Trophoblast cell (in vitro differentiated cells and primary cell): ENCODE data around the gene FLNA.

Experiments
- DNase-seq, 2 donors: peaks; one replicate each; pipeline ENCODE4 v3.0.0-alpha.2; 2016
- H2AFZ ChIP-seq: 2 replicates; pipeline ENCODE4 v1.6.1; 2013; ENCODE audit warnings: low read length, moderate library complexity, mild to moderate bottlenecking; ENCODE audit not compliant: insufficient read depth, poor library complexity
- H2AK5ac ChIP-seq: 2 replicates; pipeline ENCODE4 v1.6.1; 2013; ENCODE audit warnings: mild to moderate bottlenecking, low read length
- H2BK120ac ChIP-seq: 2 replicates; pipeline ENCODE4 v1.6.1; 2013; ENCODE audit warnings: low read length, mild to moderate bottlenecking, moderate library complexity; ENCODE audit not compliant: insufficient read depth, poor library complexity
- H2BK12ac ChIP-seq: 2 replicates; pipeline ENCODE4 v1.6.1; 2013; ENCODE audit warnings: mild to moderate bottlenecking, low read length, moderate library complexity
- H2BK5ac ChIP-seq: 2 replicates; pipeline ENCODE4 v1.6.1; 2013; ENCODE audit warnings: low read length, low read depth, moderate library complexity, mild to moderate bottlenecking; ENCODE audit not compliant: poor library complexity
- H3K14ac ChIP-seq: 2 replicates; pipeline ENCODE4 v1.6.1; 2013; ENCODE audit warnings: mild to moderate bottlenecking, low read length
- H3K18ac ChIP-seq: 2 replicates; pipeline ENCODE4 v1.6.1; 2013; ENCODE audit warnings: mild to moderate bottlenecking, low read length
- H3K23ac ChIP-seq: 2 replicates; pipeline ENCODE4 v1.6.1; 2013; ENCODE audit warnings: low read length
- H3K27ac ChIP-seq: 2 replicates; pipeline ENCODE4 v1.5.1; 2013; ENCODE audit warnings: low read depth, mild to moderate bottlenecking, inconsistent platforms, low read length, moderate library complexity
- H3K27me3 ChIP-seq: 2 replicates; pipeline ENCODE4 v1.6.1; 2013; ENCODE audit warnings: inconsistent platforms, mild to moderate bottlenecking, low read length, moderate library complexity; ENCODE audit not compliant: insufficient read depth
- H3K36me3 ChIP-seq, 2 experiments: 1 replicate in 1 of 2; 2 replicates in 1 of 2; pipeline ENCODE4 v1.6.1; 2013; ENCODE audit warnings: low read length in 2 of 2, mild to moderate bottlenecking in 2 of 2, moderate library complexity in 1 of 2; ENCODE audit not compliant: insufficient read depth in 2 of 2, control insufficient read depth in 1 of 2
- H3K4ac ChIP-seq: 2 replicates; pipeline ENCODE4 v1.6.1; 2013; ENCODE audit warnings: low read depth, mild to moderate bottlenecking, low read length, moderate library complexity
- H3K4me1 ChIP-seq, 2 experiments: 1 replicate in 1 of 2; 2 replicates in 1 of 2; pipeline ENCODE4 v1.6.1; 2013; ENCODE audit warnings: low read length in 2 of 2, mild to moderate bottlenecking in 2 of 2, moderate library complexity in 1 of 2; ENCODE audit not compliant: insufficient read depth in 2 of 2, control insufficient read depth in 1 of 2
- H3K4me2 ChIP-seq: 2 replicates; pipeline ENCODE4 v1.6.1; 2013; ENCODE audit warnings: inconsistent platforms, mild to moderate bottlenecking, low read length, moderate library complexity
- H3K4me3 ChIP-seq: 2 replicates; pipeline ENCODE4 v1.5.1; 2013; ENCODE audit warnings: mild to moderate bottlenecking, low read depth, low read length, inconsistent platforms
- H3K79me1 ChIP-seq: one replicate; pipeline ENCODE4 v1.6.1; 2013; ENCODE audit warnings: low read length
- H3K79me2 ChIP-seq: 2 replicates; pipeline ENCODE4 v1.6.1; 2013; ENCODE audit warnings: low read length, mild to moderate bottlenecking; ENCODE audit not compliant: control insufficient read depth, insufficient read depth, poor library complexity
- H3K9ac ChIP-seq: 2 replicates; pipeline ENCODE4 v1.6.1; 2013; ENCODE audit warnings: mild to moderate bottlenecking, low read length
- H3K9me3 ChIP-seq: 2 replicates; pipeline ENCODE4 v1.6.1; 2013; ENCODE audit warnings: low read depth, mild to moderate bottlenecking, control low read depth, inconsistent platforms, low read length; ENCODE audit not compliant: insufficient read depth
- H4K12ac ChIP-seq: 2 replicates; pipeline ENCODE4 v1.6.1; 2013; ENCODE audit warnings: low read depth, mild to moderate bottlenecking, low read length, moderate library complexity
- H4K8ac ChIP-seq: 2 replicates; pipeline ENCODE4 v1.6.1; 2013; ENCODE audit warnings: low read depth, mild to moderate bottlenecking, low read length, moderate library complexity
- H4K91ac ChIP-seq: one replicate; pipeline ENCODE4 v1.6.1; 2013; ENCODE audit warnings: low read depth, mild to moderate bottlenecking, low read length, moderate library complexity
- WGBS: extraction: QIAGEN DNeasy Blood & Tissue Kit; methylation state at CpG from one replicate; pipeline ENCODE4 v1.1.7; 2013; ENCODE audit warnings: missing lambda C conversion rate; ENCODE audit not compliant: insufficient read length, insufficient coverage; ENCODE audit errors: extremely low coverage; 5-methylcytosine and 5-hydroxymethylcytosine counted together

FLNA gene

GRCh38 chrX:154363706-154364439 lies 10.6 kb downstream of the FLNA start:
- H3K36me3 ChIP-seq, result peaks cover 95 to 96% of the 10 kb centered on the region in 2 experiments
- peaks cover 8 to 9% of the 10 kb centered on the region in 2 experiments for H3K4me1 ChIP-seq
- H3K9me3 ChIP-seq, result no peaks in the 10 kb centered on the region
- H2BK120ac ChIP-seq, result no peak overlapping the region
- no peak overlapping the region for H3K18ac ChIP-seq
- no peak for DNase-seq
- no CpG with 5 or more reads among the region's 20 CpGs for WGBS
- H3K79me1 ChIP-seq, result peaks cover 4% of the 10 kb centered on the region
- no peak overlapping the region for H3K4me2 ChIP-seq
- no peaks in the 10 kb centered on the region for H3K27me3 ChIP-seq
- no peak overlapping the region for H3K4ac ChIP-seq
- H2BK12ac ChIP-seq, result no peak overlapping the region
- no peak overlapping the region for H4K91ac ChIP-seq
- no peak overlapping the region for H2BK5ac ChIP-seq
- no peak overlapping the region for H3K9ac ChIP-seq
- no peak overlapping the region for H4K12ac ChIP-seq
- no peak overlapping the region for H3K27ac ChIP-seq
- no peak overlapping the region for H3K14ac ChIP-seq
- no peak overlapping the region for H4K8ac ChIP-seq
- no peak overlapping the region for H3K23ac ChIP-seq
- H2AK5ac ChIP-seq, result no peak overlapping the region
- no peak overlapping the region for H2AFZ ChIP-seq
- H3K4me3 ChIP-seq, result no peak overlapping the region
- H3K79me2 ChIP-seq, result peaks cover 16% of the 10 kb centered on the region

GRCh38 chrX:154362085-154362742 lies 12.2 kb downstream of the FLNA start:
- H3K4ac ChIP-seq, result peak overlapping the region; percentile 33
- H4K91ac ChIP-seq, result no peak overlapping the region
- H4K12ac ChIP-seq, result no peak overlapping the region
- no peaks in the 10 kb centered on the region for H3K79me1 ChIP-seq
- no peak overlapping the region for H3K18ac ChIP-seq
- H4K8ac ChIP-seq, result no peak overlapping the region
- H3K4me1 ChIP-seq, result no peaks in the 10 kb centered on the region
- H2AFZ ChIP-seq, result no peak overlapping the region
- no peak overlapping the region for H3K9ac ChIP-seq
- H2AK5ac ChIP-seq, result no peak overlapping the region
- no peak overlapping the region for H3K23ac ChIP-seq
- no peak overlapping the region for H2BK120ac ChIP-seq
- H3K79me2 ChIP-seq, result peaks cover 4% of the 10 kb centered on the region
- H3K4me2 ChIP-seq, result no peak overlapping the region
- H3K4me3 ChIP-seq, result no peak overlapping the region
- H2BK12ac ChIP-seq, result no peak overlapping the region
- H3K14ac ChIP-seq, result no peak overlapping the region
- no peaks in the 10 kb centered on the region for H3K27me3 ChIP-seq
- no peak for DNase-seq
- H3K36me3 ChIP-seq, result peaks cover 96% of the 10 kb centered on the region in 2 experiments
- no peak overlapping the region for H3K27ac ChIP-seq
- no CpG with 5 or more reads among the region's 30 CpGs for WGBS
- no peak overlapping the region for H2BK5ac ChIP-seq
- no peaks in the 10 kb centered on the region for H3K9me3 ChIP-seq

GRCh38 chrX:154360155-154360713 lies 14.2 kb downstream of the FLNA start:
- no peak overlapping the region for H4K8ac ChIP-seq
- H2AK5ac ChIP-seq, result no peak overlapping the region
- H3K18ac ChIP-seq, result no peak overlapping the region
- no peaks in the 10 kb centered on the region for H3K79me2 ChIP-seq
- no peak overlapping the region for H3K9ac ChIP-seq
- no peak overlapping the region for H2BK120ac ChIP-seq
- no peak overlapping the region for H2AFZ ChIP-seq
- H4K91ac ChIP-seq, result no peak overlapping the region
- H3K9me3 ChIP-seq, result no peaks in the 10 kb centered on the region
- no peak overlapping the region for H3K23ac ChIP-seq
- WGBS, result no CpG with 5 or more reads among the region's 34 CpGs
- no peak for DNase-seq
- no peak overlapping the region for H3K14ac ChIP-seq
- no peak overlapping the region for H3K4me3 ChIP-seq
- no peak overlapping the region for H3K4ac ChIP-seq
- peaks cover 96% of the 10 kb centered on the region in 2 experiments for H3K36me3 ChIP-seq
- no peaks in the 10 kb centered on the region for H3K27me3 ChIP-seq
- H2BK12ac ChIP-seq, result no peak overlapping the region
- no peak overlapping the region for H2BK5ac ChIP-seq
- no peak overlapping the region for H3K4me2 ChIP-seq
- H3K27ac ChIP-seq, result no peak overlapping the region
- no peaks in the 10 kb centered on the region for H3K4me1 ChIP-seq
- H3K79me1 ChIP-seq, result no peaks in the 10 kb centered on the region
- no peak overlapping the region for H4K12ac ChIP-seq

GRCh38 chrX:154359362-154360154 lies 14.9 kb downstream of the FLNA start:
- H3K14ac ChIP-seq, result no peak overlapping the region
- H3K4me3 ChIP-seq, result no peak overlapping the region
- no peak overlapping the region for H3K27ac ChIP-seq
- no peak overlapping the region for H3K9ac ChIP-seq
- no peaks in the 10 kb centered on the region for H3K79me1 ChIP-seq
- no peak overlapping the region for H4K91ac ChIP-seq
- no CpG with 5 or more reads among the region's 41 CpGs for WGBS
- no peaks in the 10 kb centered on the region for H3K27me3 ChIP-seq
- H4K12ac ChIP-seq, result no peak overlapping the region
- no peak overlapping the region for H2AFZ ChIP-seq
- H3K36me3 ChIP-seq, result peaks cover 96% of the 10 kb centered on the region in 2 experiments
- no peaks in the 10 kb centered on the region for H3K79me2 ChIP-seq
- H3K18ac ChIP-seq, result no peak overlapping the region
- no peak for DNase-seq
- H3K4me1 ChIP-seq, result no peaks in the 10 kb centered on the region
- H2BK120ac ChIP-seq, result no peak overlapping the region
- no peak overlapping the region for H3K23ac ChIP-seq
- no peaks in the 10 kb centered on the region for H3K9me3 ChIP-seq
- H2BK12ac ChIP-seq, result no peak overlapping the region
- H3K4ac ChIP-seq, result no peak overlapping the region
- H2BK5ac ChIP-seq, result no peak overlapping the region
- no peak overlapping the region for H3K4me2 ChIP-seq
- no peak overlapping the region for H4K8ac ChIP-seq
- no peak overlapping the region for H2AK5ac ChIP-seq
